EL (cell line): ENCODE results near the gene SARS2.
"Not testable (repeated sequence)": the region's sequence is repeated elsewhere in the genome, so short reads cannot be mapped to it uniquely, and the experiment has no call there.

ENCODE experiments used
- DNase-seq: peaks from one replicate; pipeline ENCODE4 v3.0.0-alpha.2; 2016

SARS2 gene

DNA sequence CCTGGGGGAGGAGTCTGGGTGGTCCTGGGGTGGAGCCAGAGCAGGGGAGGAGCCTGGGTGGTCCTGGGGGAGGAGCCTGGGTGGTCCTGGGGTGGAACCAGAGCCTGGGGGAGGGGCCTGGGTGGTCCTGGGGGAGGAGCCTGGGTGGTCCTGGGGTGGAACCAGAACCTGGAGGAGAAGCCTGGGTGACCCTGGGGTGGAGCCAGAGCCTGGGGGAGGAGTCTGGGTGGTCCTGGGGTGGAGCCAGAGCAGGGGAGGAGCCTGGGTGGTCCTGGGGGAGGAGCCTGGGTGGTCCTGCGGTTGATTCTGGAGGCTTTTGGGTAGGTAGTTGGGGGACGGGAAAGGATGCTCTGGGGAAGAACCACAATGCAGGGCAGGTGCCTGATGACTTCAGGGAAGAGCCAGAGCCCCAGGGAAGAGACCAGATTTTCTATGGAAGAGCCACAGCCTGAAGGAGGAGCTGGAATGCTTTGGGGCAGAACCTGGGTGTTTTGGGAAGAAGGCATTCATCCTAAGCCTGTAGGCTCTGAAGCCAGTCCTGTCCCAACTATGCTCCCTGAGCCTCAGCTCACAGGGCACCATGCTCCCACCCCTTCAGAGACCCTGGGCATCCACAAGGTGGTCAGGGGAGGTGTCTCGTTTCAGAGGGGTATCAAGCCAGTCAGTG is 15.1 kb upstream of the SARS2 start:
- DNase-seq, result no peak

- no peak for DNase-seq
Observed at GRCh38 chr19:38944981-38945506, 14.5 kb upstream of the SARS2 start.

- DNase-seq, result no peak
Observed at GRCh38 chr19:38942471-38943181, 12.1 kb upstream of the SARS2 start.

GRCh38 chr19:38941979-38942378 is 11.4 kb upstream of the SARS2 start:
- DNase-seq, result no peak

GRCh38 chr19:38941466-38941865 is 10.9 kb upstream of the SARS2 start:
- DNase-seq, result not testable (repeated sequence)

DNA sequence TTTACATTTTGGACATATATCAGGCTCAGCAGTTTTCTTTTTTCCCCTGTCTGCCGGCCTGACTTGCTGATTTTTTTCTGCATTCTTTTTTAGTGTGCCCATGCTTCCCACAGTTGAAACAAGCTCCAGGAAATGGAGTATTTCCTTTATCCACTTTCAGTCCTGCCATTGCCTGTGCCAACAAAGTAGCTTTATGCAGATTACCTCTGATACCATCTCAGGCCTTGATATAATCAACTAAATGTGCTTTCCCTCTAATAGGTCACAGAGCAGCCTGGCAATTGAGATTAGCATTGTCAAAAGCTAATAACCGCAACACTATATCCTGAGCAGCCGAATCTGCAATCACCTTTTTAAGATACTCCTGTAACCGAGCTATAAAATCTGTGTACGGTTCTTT is 9.4 kb upstream of the SARS2 start:
- DNase-seq, result no peak

GRCh38 chr19:38933544-38933943 is 3.0 kb upstream of the SARS2 start:
- no peak for DNase-seq

DNA sequence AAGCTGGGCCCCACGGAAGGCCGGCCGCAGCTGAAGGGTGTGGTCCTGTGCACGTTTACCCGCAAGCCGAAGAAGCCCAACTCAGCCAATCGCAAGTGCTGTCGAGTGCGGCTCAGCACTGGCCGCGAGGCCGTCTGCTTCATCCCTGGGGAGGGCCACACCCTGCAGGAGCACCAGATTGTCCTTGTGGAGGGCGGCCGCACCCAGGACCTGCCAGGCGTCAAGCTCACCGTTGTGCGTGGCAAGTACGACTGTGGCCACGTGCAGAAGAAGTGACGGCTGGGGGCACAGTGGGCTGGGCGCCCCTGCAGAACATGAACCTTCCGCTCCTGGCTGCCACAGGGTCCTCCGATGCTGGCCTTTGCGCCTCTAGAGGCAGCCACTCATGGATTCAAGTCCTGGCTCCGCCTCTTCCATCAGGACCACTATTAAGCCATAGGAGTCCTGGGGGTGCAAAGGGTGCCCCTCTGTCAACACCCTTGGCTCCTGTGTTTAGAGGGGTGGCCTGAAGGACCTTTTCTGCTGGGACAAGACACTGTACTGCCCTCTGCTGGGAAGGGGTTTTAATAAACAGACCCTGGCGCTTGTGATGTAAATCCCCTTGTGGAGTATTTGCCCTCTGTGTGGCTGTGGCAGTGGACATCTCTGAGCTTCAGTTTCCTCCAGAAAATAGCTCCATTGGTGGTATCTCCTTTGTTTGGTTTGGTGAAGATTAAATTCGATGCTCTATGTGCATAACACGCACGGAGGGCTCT is 2.0 kb upstream of the SARS2 start:
- peak; percentile 43 for DNase-seq

- DNase-seq, result no peak
Observed at GRCh38 chr19:38931521-38931793, 894 bp upstream of the SARS2 start.

- peak; percentile 99 for DNase-seq
Observed at GRCh38 chr19:38930776-38931520, 385 bp upstream of the SARS2 start, which contains the start of gene MRPS12. Gene MRPS12 (plus strand): TSS chr19:38930944. CDS start chr19:38931295, 351 bp downstream.

GRCh38 chr19:38928391-38929001 is 2.1 kb downstream of the SARS2 start:
- no peak for DNase-seq

GRCh38 chr19:38924388-38924787 is 6.2 kb downstream of the SARS2 start:
- DNase-seq, result no peak

DNA sequence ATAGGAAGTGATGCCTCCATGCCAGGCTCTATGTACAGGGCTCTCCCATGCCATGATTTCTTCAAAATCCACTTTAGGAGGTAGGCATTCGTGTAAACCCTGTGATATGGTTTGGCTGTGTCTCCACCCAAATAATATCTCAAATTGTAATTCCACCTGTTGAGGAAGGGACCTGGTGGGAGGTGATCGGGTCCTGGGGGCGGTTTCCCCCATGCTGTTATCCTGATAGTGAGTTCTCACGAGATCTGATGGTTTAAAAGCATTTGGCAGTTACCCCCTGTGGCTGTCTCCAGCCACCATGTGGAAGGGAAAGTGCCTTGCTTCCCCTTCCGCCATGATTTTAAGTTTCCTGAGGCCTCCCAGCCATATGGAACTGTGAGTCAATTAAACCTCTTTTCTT is 8.1 kb downstream of the SARS2 start:
- DNase-seq, result no peak

GRCh38 chr19:38921420-38922274 is 8.9 kb downstream of the SARS2 start:
- no peak for DNase-seq

DNA sequence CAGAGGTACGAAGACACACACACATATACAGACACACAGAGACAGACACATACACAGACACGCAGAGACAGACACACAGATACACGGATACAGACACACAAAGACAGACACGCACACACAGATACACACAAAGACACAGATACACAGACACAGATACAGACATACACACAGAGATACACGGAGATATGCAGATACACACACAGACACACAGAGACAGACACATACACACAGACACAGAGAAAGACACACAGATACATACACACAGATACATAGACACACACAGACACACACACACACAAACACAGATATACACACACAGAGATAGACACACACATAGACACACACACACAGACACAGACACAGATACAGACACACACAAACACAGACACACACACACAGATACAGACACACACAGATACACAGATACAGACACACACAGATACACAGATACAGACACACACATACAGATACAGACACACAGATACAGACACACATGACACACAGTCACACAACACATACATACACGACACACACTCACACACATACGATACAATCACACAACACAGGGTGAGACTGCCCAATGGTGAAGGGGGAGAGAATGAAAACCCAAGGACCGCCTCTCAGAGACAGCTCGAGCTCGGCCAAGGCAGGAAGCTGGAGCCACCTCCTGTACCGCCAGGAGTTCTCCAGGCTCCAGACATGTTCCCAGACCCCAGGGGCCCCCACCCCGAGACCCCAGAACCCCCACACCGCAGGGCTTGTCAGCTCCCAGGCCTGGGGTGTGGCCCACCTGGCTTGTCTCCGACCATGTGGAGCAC is 9.8 kb downstream of the SARS2 start:
- no peak for DNase-seq

DNA sequence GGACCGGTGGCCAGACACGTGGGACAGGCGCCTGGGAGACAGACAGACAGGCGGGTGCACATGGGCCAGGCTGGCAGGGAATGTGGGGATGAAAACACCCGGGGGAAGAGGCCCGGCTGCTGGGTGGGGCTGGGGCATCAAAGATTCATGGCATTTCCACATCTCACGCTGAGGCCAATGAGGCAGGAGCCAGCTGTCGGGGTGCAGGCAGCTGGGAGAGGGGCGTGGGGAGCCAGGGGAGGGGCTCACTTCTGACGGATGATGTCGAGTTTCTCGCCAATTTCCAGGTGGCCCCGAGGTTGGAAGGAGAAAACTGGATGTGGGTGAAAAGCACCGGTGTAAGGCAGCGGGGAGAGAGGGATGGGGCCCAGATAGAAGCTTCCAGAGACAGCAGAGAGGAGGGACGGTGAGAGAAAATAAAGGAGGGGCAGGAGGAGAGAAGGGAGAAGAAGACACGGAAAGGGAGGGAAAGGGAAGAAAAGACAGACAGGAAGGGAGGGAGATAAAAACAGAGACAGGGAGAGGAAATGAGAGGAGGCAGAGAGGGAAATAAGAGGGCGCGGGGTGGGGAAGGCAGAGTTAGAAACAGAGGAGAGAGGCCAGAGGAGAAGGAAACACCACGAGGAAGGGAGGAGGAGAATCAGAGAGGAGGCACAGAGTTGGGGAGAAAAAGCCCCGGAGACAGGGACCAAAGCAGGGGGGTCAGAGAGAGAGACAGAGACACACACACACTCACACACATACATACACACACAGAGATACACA is 10.5 kb downstream of the SARS2 start:
- no peak for DNase-seq

- no peak for DNase-seq
Observed at GRCh38 chr19:38918526-38918925, 12.0 kb downstream of the SARS2 start.

GRCh38 chr19:38917921-38918491 is 12.6 kb downstream of the SARS2 start:
- no peak for DNase-seq

DNA sequence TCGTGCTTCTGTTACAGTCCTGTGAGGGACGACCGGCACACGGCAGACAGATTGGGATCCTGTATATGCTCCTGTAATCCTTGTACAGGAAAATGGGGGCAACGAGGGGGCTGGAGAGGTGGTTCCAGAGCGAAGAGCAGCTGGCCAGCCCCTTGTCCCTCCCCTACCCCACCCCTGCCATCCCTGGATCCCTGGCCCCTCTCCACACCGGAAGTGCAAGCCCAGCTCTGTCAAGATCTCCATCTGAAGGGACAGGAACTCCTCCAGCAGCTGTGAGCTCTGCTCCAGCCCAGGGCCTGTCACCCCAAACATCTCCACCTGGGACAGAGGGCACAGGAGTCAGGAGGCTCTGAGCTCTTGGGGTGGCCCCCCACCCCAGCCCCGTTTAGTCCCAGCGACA is 13.0 kb downstream of the SARS2 start:
- no peak for DNase-seq
